Measurements from ENCODE around the gene SLC9A1.

Gene SLC9A1

DNA sequence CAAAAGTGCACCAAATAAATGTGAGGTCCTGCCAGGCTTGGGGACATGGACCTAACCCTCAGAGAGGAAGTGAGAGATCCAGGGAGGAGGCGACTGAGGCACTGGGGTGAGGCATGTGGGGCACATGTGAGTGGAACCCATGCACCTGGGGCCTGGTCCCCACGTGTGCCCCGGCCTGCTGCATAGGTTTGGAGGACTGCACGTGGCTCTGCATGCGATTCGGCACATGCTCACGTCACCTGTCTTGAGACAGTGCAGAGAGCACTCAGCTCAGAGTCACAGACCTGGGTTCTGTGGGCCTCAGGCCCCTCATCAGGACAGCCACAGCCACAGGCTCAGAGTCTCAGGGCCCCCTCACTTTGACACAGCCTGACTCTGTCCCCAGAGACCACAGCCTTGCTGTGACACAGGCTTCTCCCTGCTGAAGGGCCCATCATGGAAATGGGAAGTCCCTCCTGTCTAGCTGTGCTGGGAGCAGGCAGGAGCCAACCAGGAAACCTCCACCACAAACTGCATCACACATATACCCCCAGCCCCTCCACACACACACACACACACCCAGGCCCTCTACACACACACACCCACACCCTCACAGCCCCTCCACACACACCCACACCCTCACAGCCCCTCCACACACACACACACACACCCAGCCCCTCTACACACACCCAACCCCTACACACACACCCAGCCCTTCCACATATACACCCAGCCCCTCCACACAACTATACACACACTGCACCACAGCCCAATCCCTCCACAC lies 48.2 kb downstream of the SLC9A1 start:
- Histone ChIP-seq H3K4me3 (ENCODE audit: low read depth, low read length) (no peak overlapping the region), H3K9me3 (ENCODE audit: control insufficient read depth, low read length) (no peaks in the 10 kb centered on the region), H3K36me3 (ENCODE audit: control insufficient read depth, insufficient read depth, low read length) (no peaks in the 10 kb centered on the region), H3K27ac (no peak overlapping the region), H3K4me1 (no peaks in the 10 kb centered on the region), H3K9ac (no peak overlapping the region), H2AFZ (no peak overlapping the region), H3K4me2 (ENCODE audit: low read length) (no peak overlapping the region), H3K79me2 (no peaks in the 10 kb centered on the region), H3K27me3 (ENCODE audit: control insufficient read depth, insufficient read depth, low read length) (no peaks in the 10 kb centered on the region)
- no peak for TF ChIP-seq CTCF (IDR thresholded peaks at IDR 0.05)

GRCh38 chr1:27105018-27105417 lies 49.9 kb downstream of the SLC9A1 start:
- no peaks in the 10 kb centered on the region for H3K79me2 ChIP-seq
- no peaks in the 10 kb centered on the region for H3K36me3 ChIP-seq (ENCODE audit: control insufficient read depth, insufficient read depth, low read length)
- no peaks in the 10 kb centered on the region for H3K4me1 ChIP-seq
- H3K9ac ChIP-seq = no peak overlapping the region
- H3K9me3 ChIP-seq (ENCODE audit: control insufficient read depth, low read length) = no peaks in the 10 kb centered on the region
- no peak overlapping the region for H3K27ac ChIP-seq
- no peak overlapping the region for H3K4me2 ChIP-seq (ENCODE audit: low read length)
- no peak overlapping the region for H3K4me3 ChIP-seq (ENCODE audit: low read depth, low read length)
- H3K27me3 ChIP-seq (ENCODE audit: control insufficient read depth, insufficient read depth, low read length) = no peaks in the 10 kb centered on the region
- TF ChIP-seq CTCF (IDR thresholded peaks at IDR 0.05) = no peak
- no peak overlapping the region for H2AFZ ChIP-seq

GRCh38 chr1:27103498-27103897 lies 51.4 kb downstream of the SLC9A1 start:
- H3K4me3 ChIP-seq (ENCODE audit: low read depth, low read length) = no peak overlapping the region
- H2AFZ ChIP-seq = no peak overlapping the region
- H3K4me1 ChIP-seq = peaks cover 4% of the 10 kb centered on the region
- H3K4me2 ChIP-seq (ENCODE audit: low read length) = no peak overlapping the region
- H3K27ac ChIP-seq = no peak overlapping the region
- no peaks in the 10 kb centered on the region for H3K27me3 ChIP-seq (ENCODE audit: control insufficient read depth, insufficient read depth, low read length)
- no peaks in the 10 kb centered on the region for H3K36me3 ChIP-seq (ENCODE audit: control insufficient read depth, insufficient read depth, low read length)
- TF ChIP-seq CTCF (IDR thresholded peaks at IDR 0.05) = no peak
- H3K9me3 ChIP-seq (ENCODE audit: control insufficient read depth, low read length) = no peaks in the 10 kb centered on the region
- H3K79me2 ChIP-seq = no peaks in the 10 kb centered on the region
- no peak overlapping the region for H3K9ac ChIP-seq

GRCh38 chr1:27102707-27103468 lies 52.0 kb downstream of the SLC9A1 start:
- no peaks in the 10 kb centered on the region for H3K9me3 ChIP-seq (ENCODE audit: control insufficient read depth, low read length)
- H3K36me3 ChIP-seq (ENCODE audit: control insufficient read depth, insufficient read depth, low read length) = no peaks in the 10 kb centered on the region
- peak; percentile 86 for TF ChIP-seq CTCF (IDR thresholded peaks at IDR 0.05)
- peaks cover 4% of the 10 kb centered on the region for H3K4me1 ChIP-seq
- no peak overlapping the region for H3K4me2 ChIP-seq (ENCODE audit: low read length)
- no peaks in the 10 kb centered on the region for H3K79me2 ChIP-seq
- H3K9ac ChIP-seq = no peak overlapping the region
- no peak overlapping the region for H3K4me3 ChIP-seq (ENCODE audit: low read depth, low read length)
- no peak overlapping the region for H2AFZ ChIP-seq
- H3K27ac ChIP-seq = no peak overlapping the region
- no peaks in the 10 kb centered on the region for H3K27me3 ChIP-seq (ENCODE audit: control insufficient read depth, insufficient read depth, low read length)

Data from parathyroid adenoma (tissue), 2 donors.